Smooth muscle cell (in vitro differentiated cells): ENCODE data around the gene PDE8B. TPM values are rescaled to one million over a fixed set of nuclear protein-coding genes. Genes with fewer than 3 reads are reported as not detected.

Experiments used
- DNase-seq: peaks from one replicate; lab custom pipeline; 2025; ENCODE audit not compliant: unreplicated experiment; lab: John Stamatoyannopoulos, UW
- H2AFZ ChIP-seq: fragments of 200-600 bp; sonication (generic); 2 replicates; pipeline ENCODE4 v1.6.0; 2016; ENCODE audit warnings: antibody characterized with exemption, low read depth, mild to moderate bottlenecking
- H3F3A ChIP-seq: fragments of 200-600 bp; sonication (generic); 2 replicates; pipeline ENCODE4 v1.6.0; 2017; ENCODE audit warnings: antibody characterized with exemption, low read depth
- H3K27ac ChIP-seq: fragments of 200-600 bp; sonication (generic); 2 replicates; pipeline ENCODE4 v1.5.1; 2016; ENCODE audit warnings: low read depth, mild to moderate bottlenecking
- H3K27me3 ChIP-seq: fragments of 200-600 bp; sonication (generic); 2 replicates; pipeline ENCODE4 v1.6.1; 2016; ENCODE audit warnings: low read depth, mild to moderate bottlenecking
- H3K36me3 ChIP-seq: fragments of 200-600 bp; sonication (generic); 2 replicates; pipeline ENCODE4 v1.5.1; 2016; ENCODE audit warnings: low read depth
- H3K4me1 ChIP-seq: fragments of 200-600 bp; sonication (generic); 2 replicates; pipeline ENCODE4 v1.5.1; 2016; ENCODE audit warnings: low read depth
- H3K4me2 ChIP-seq: fragments of 200-600 bp; sonication (generic); 2 replicates; pipeline ENCODE4 v1.6.0; 2016; ENCODE audit warnings: mild to moderate bottlenecking
- H3K4me3 ChIP-seq: fragments of 200-600 bp; sonication (generic); 2 replicates; pipeline ENCODE4 v1.5.1; 2016; ENCODE audit warnings: mild to moderate bottlenecking
- H3K79me2 ChIP-seq: fragments of 200-600 bp; sonication (generic); 2 replicates; pipeline ENCODE4 v1.6.0; 2016; ENCODE audit warnings: low read depth, mild to moderate bottlenecking
- H3K9ac ChIP-seq: fragments of 200-600 bp; sonication (generic); 2 replicates; pipeline ENCODE4 v1.6.0; 2016; ENCODE audit warnings: low read depth
- H3K9me3 ChIP-seq: fragments of 200-600 bp; sonication (generic); replicated peaks from 2 replicates; pipeline ENCODE4 v1.5.1; 2016; ENCODE audit warnings: low read depth
- H4K20me1 ChIP-seq: fragments of 200-600 bp; sonication (generic); 2 replicates; pipeline ENCODE4 v1.6.0; 2016; ENCODE audit warnings: low read depth
- WGBS: methylation state at CpG from one replicate; pipeline ENCODE4 v1.1.7; 2016; ENCODE audit warnings: low lambda C conversion rate; 5-methylcytosine and 5-hydroxymethylcytosine counted together
- polyA plus RNA-seq: library from polyadenylated mRNA; unstranded; fragments of >200 nt; fragmentation: Nextera tagmentation; extraction: Ambion mirVana; gene quantifications from 2 replicates; pipeline ENCODE4 v1.2.1, GENCODE V29; 2016
- total RNA-seq: library from RNA; depleted of rRNA; stranded (reverse); fragments of >200 nt; gene quantifications from 2 replicates; pipeline ENCODE4 v1.2.3, GENCODE V29; 2014
- TF ChIP-seq, protein P1 (sequence below): fragments of 200-600 bp; sonication (generic); IDR thresholded peaks from 2 replicates; pipeline ENCODE4 v1.5.1; 2017; ENCODE audit warnings: borderline replicate concordance, mild to moderate bottlenecking, antibody characterized with exemption; ENCODE audit not compliant: insufficient read depth, poor library complexity, severe bottlenecking

PDE8B gene
- total and polyA plus RNA-seq, 2 experiments from 2014 or later: 0.13 to 0.18 TPM

DNA sequence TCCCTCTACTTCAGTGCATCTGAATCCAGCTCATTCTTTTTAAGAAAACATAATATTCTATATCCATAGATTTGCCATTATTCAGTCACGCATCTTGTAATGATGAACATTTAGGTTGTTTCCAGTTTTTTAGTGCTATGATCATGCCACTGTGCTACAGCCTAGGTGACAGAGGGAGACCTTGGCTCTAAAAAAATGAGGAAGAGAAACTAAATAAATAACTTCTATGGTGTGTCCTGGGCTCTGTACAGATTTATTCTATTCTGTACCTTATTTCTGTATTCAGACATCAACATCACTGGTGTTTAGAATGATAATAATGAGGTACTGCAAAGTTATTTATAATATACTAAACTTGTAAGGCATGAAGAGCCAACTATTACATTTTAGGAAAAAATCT is 45.9 kb downstream of the PDE8B start:
- TF ChIP-seq, protein P1, sequence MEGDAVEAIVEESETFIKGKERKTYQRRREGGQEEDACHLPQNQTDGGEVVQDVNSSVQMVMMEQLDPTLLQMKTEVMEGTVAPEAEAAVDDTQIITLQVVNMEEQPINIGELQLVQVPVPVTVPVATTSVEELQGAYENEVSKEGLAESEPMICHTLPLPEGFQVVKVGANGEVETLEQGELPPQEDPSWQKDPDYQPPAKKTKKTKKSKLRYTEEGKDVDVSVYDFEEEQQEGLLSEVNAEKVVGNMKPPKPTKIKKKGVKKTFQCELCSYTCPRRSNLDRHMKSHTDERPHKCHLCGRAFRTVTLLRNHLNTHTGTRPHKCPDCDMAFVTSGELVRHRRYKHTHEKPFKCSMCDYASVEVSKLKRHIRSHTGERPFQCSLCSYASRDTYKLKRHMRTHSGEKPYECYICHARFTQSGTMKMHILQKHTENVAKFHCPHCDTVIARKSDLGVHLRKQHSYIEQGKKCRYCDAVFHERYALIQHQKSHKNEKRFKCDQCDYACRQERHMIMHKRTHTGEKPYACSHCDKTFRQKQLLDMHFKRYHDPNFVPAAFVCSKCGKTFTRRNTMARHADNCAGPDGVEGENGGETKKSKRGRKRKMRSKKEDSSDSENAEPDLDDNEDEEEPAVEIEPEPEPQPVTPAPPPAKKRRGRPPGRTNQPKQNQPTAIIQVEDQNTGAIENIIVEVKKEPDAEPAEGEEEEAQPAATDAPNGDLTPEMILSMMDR: no peak
- no peak overlapping the region for H3K4me2 ChIP-seq
- H3K27me3 ChIP-seq: peaks cover 23% of the 10 kb centered on the region
- WGBS: 95% methylated on average over 1 of the region's 1 CpG
- H3K9me3 ChIP-seq: no peaks in the 10 kb centered on the region
- H2AFZ ChIP-seq: no peak overlapping the region
- no peaks in the 10 kb centered on the region for H3K4me1 ChIP-seq
- H3K4me3 ChIP-seq: no peak overlapping the region
- H4K20me1 ChIP-seq: no peaks in the 10 kb centered on the region
- H3F3A ChIP-seq: no peaks in the 10 kb centered on the region
- no peaks in the 10 kb centered on the region for H3K36me3 ChIP-seq
- H3K79me2 ChIP-seq: no peaks in the 10 kb centered on the region
- H3K27ac ChIP-seq: no peak overlapping the region
- no peak for DNase-seq
- no peak overlapping the region for H3K9ac ChIP-seq

DNA sequence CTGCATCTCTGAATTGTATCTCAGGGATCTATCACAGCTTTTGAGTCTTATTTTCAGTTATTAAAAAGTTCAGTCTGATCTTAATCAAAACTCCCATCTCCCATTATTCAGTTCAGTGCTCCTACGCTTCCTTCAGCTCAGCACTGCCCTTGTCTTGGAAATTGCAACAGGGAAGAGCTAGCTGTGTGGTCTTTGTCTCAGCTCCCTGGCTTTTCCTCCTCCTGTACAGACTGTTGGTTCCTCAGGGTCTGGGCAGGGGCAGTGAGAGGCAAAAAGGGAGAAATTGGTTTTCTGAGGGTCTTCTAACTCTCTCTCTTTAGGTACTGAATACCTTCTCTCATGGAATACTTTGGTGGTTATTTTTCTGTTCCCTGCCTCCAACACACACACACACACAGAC is 48.2 kb downstream of the PDE8B start:
- H3K27me3 ChIP-seq: peaks cover 10% of the 10 kb centered on the region
- TF ChIP-seq, protein P1: no peak

DNA sequence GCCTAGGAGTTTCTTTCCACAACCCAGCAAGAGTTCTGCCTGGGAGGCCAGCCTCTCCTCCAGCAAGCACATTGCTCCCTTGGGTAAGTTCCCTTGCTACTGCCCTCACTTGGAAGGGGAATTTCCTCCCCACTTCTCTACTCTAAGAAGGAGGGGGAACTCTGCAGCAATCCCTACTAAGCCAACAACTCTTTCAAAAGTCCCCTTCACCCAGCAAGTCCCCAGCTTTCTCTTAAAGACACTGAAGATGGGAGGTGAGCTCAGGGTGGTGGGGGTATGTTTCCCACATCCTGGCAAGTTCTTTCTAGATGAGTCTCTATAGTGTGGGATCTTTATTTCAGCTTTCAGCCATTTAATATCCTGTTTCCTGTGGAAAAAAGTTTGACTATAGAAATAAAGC is 49.0 kb downstream of the PDE8B start:
- Histone ChIP-seq H4K20me1 (no peaks in the 10 kb centered on the region), H3K4me3 (no peak overlapping the region), H3K79me2 (no peaks in the 10 kb centered on the region), H3K9me3 (no peaks in the 10 kb centered on the region), H3K4me1 (no peaks in the 10 kb centered on the region), H3K27me3 (peaks cover 7% of the 10 kb centered on the region), H3K9ac (no peak overlapping the region), H3K27ac (no peak overlapping the region), H3K4me2 (no peak overlapping the region), H3K36me3 (no peaks in the 10 kb centered on the region), H3F3A (no peaks in the 10 kb centered on the region), H2AFZ (no peak overlapping the region)
- no peak for DNase-seq
- TF ChIP-seq, protein P1: no peak

More for the DNA sequence above, 48.2 kb downstream of the PDE8B start:
- H3K4me1 ChIP-seq: no peaks in the 10 kb centered on the region
- H3K4me2 ChIP-seq: no peak overlapping the region
- H3K36me3 ChIP-seq: no peaks in the 10 kb centered on the region
- H3K27ac ChIP-seq: no peak overlapping the region
- WGBS: 73% methylated on average over 1 of the region's 1 CpG
- DNase-seq: no peak
- no peak overlapping the region for H3K9ac ChIP-seq
- H3K79me2 ChIP-seq: no peaks in the 10 kb centered on the region
- H3K9me3 ChIP-seq: no peaks in the 10 kb centered on the region
- no peaks in the 10 kb centered on the region for H4K20me1 ChIP-seq
- H2AFZ ChIP-seq: no peak overlapping the region
- H3F3A ChIP-seq: no peaks in the 10 kb centered on the region
- no peak overlapping the region for H3K4me3 ChIP-seq

DNA sequence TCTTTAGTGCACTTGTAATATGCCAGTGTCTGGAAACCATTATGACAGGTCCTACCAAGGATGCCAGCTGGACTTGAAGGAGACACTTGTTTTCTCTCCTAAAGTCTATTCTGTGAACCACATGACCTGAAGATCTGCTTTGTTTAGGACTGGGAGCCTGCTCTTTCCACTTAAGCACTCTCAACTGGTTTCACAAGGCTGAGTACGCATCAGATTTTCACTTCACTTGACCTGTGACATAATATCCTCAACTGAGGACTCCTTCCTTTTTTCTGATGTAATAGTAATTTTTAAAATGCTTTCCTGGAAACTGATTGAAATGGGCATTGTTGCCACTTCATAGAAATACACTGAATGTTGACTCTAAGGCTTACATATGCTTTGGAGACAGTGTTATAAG is 52.2 kb downstream of the PDE8B start:
- WGBS: 91% methylated on average over 1 of the region's 1 CpG
- H3K4me2 ChIP-seq: no peak overlapping the region
- no peaks in the 10 kb centered on the region for H3K36me3 ChIP-seq
- H3K27me3 ChIP-seq: no peaks in the 10 kb centered on the region
- no peaks in the 10 kb centered on the region for H3K79me2 ChIP-seq
- H3K4me3 ChIP-seq: no peak overlapping the region
- no peaks in the 10 kb centered on the region for H3K9me3 ChIP-seq
- no peak overlapping the region for H3K27ac ChIP-seq
- H2AFZ ChIP-seq: no peak overlapping the region
- H3K4me1 ChIP-seq: no peaks in the 10 kb centered on the region
- no peak for DNase-seq
- no peaks in the 10 kb centered on the region for H3F3A ChIP-seq
- H4K20me1 ChIP-seq: no peaks in the 10 kb centered on the region
- H3K9ac ChIP-seq: no peak overlapping the region
- TF ChIP-seq, protein P1: no peak
